IMR-90 (cell line): ENCODE data around the gene FNDC3B. TPM values are rescaled to one million over a fixed set of nuclear protein-coding genes. Genes with fewer than 3 reads are reported as not detected.

ENCODE experiments used
- ATAC-seq: fragments of 200-7000 bp; cut with Tn5 transposase; 2 replicates; pipeline ENCODE4 v1.9.1; 2020; ENCODE audit warnings: low read depth, mild to moderate bottlenecking, moderate library complexity
- BruUV-seq: library from RNA; stranded (reverse); fragments of 400-500 nt; replicated peaks from 2 replicates; lab custom pipeline; 2021; lab: Mats Ljungman, UMichigan
- CTCF ChIA-PET: fragments of 300-600 bp; formaldehyde crosslinking; extraction: SDS; loops from one replicate; lab custom pipeline; 2021; ENCODE audit warnings: antibody characterized with exemption; lab: Yijun Ruan, JAX
- POLR2A ChIA-PET: fragments of 300-600 bp; sonication (Branson Sonifier 250); formaldehyde crosslinking; loops from one replicate; lab custom pipeline; 2022; ENCODE audit warnings: antibody characterized with exemption; ENCODE audit not compliant: unreplicated experiment; lab: Charles Lee
- DNase-seq: peaks from one replicate; pipeline ENCODE4 v3.0.0; 2013
- H2AFZ ChIP-seq: replicated peaks from 2 replicates; pipeline ENCODE3; 2013; ENCODE audit warnings: low read length, mild to moderate bottlenecking; ENCODE audit not compliant: poor library complexity
- H2AK5ac ChIP-seq: 2 replicates; pipeline ENCODE4 v1.6.1; 2013; ENCODE audit warnings: low read depth, low read length, inconsistent platforms
- H2AK9ac ChIP-seq: replicated peaks from 2 replicates; pipeline ENCODE3; 2013; ENCODE audit warnings: mild to moderate bottlenecking, low read depth, low read length, moderate library complexity; ENCODE audit not compliant: poor library complexity
- H2BK120ac ChIP-seq: 2 replicates; pipeline ENCODE4 v1.6.1; 2013; ENCODE audit warnings: low read depth, low read length, inconsistent platforms
- H2BK15ac ChIP-seq: 3 replicates; pipeline ENCODE4 v1.6.1; 2013; ENCODE audit warnings: low read depth, low read length, inconsistent platforms
- H2BK20ac ChIP-seq: 2 replicates; pipeline ENCODE4 v1.6.1; 2013; ENCODE audit warnings: low read depth, mild to moderate bottlenecking, inconsistent platforms, low read length, moderate library complexity
- H2BK5ac ChIP-seq: 2 replicates; pipeline ENCODE4 v1.6.1; 2013; ENCODE audit warnings: mild to moderate bottlenecking, low read depth, low read length, inconsistent platforms; ENCODE audit not compliant: poor library complexity, severe bottlenecking
- H3K14ac ChIP-seq: replicated peaks from 2 replicates; pipeline ENCODE4 v1.6.1; 2013; ENCODE audit warnings: low read depth, low read length, inconsistent platforms
- H3K18ac ChIP-seq: 2 replicates; pipeline ENCODE4 v1.6.1; 2013; ENCODE audit warnings: low read depth, low read length, control low read depth
- H3K23ac ChIP-seq: 2 replicates; pipeline ENCODE4 v1.6.1; 2013; ENCODE audit warnings: low read depth, low read length, inconsistent platforms
- H3K27ac ChIP-seq: 2 replicates; pipeline ENCODE4 v1.5.1; 2013; ENCODE audit warnings: mild to moderate bottlenecking, control low read depth, low read length; ENCODE audit not compliant: insufficient read depth
- H3K27me3 ChIP-seq: 2 replicates; pipeline ENCODE4 v1.6.1; 2013; ENCODE audit warnings: low read length; ENCODE audit not compliant: control insufficient read depth, insufficient read depth
- H3K36me3 ChIP-seq: 2 replicates; pipeline ENCODE4 v1.6.1; 2013; ENCODE audit warnings: low read length, mixed read lengths; ENCODE audit not compliant: control insufficient read depth, insufficient read depth
- H3K4ac ChIP-seq: 2 replicates; pipeline ENCODE4 v1.6.1; 2013; ENCODE audit warnings: low read depth, low read length, inconsistent platforms
- H3K4me1 ChIP-seq: 2 replicates; pipeline ENCODE4 v1.6.1; 2013; ENCODE audit warnings: low read length, mixed read lengths; ENCODE audit not compliant: control insufficient read depth, insufficient read depth
- H3K4me2 ChIP-seq: 2 replicates; pipeline ENCODE4 v1.6.1; 2013; ENCODE audit warnings: low read depth, mild to moderate bottlenecking, control low read depth, low read length, moderate library complexity
- H3K4me3 ChIP-seq: 2 replicates; pipeline ENCODE4 v1.5.1; 2013; ENCODE audit warnings: low read depth, mild to moderate bottlenecking, control low read depth, low read length, moderate library complexity; ENCODE audit not compliant: insufficient read depth
- H3K56ac ChIP-seq: 2 replicates; pipeline ENCODE4 v1.6.1; 2013; ENCODE audit warnings: low read length, inconsistent platforms; ENCODE audit not compliant: insufficient read depth; ENCODE audit errors: extremely low read depth
- H3K79me1 ChIP-seq, 2 experiments: 2 replicates each; pipeline ENCODE4 v1.6.1; 2013; ENCODE audit warnings: low read length in 2 of 2, inconsistent platforms in 1 of 2, low read depth in 1 of 2
- H3K9ac ChIP-seq: 2 replicates; pipeline ENCODE4 v1.6.1; 2013; ENCODE audit warnings: low read depth, low read length, control low read depth
- H3K9me1 ChIP-seq: 2 replicates; pipeline ENCODE4 v1.6.1; 2013; ENCODE audit warnings: low read length, inconsistent platforms; ENCODE audit not compliant: insufficient read depth
- H3K9me3 ChIP-seq: 2 replicates; pipeline ENCODE4 v1.6.1; 2013; ENCODE audit warnings: low read length; ENCODE audit not compliant: control insufficient read depth, insufficient read depth
- H4K20me1 ChIP-seq: 2 replicates; pipeline ENCODE4 v1.6.1; 2013; ENCODE audit warnings: low read length, inconsistent platforms; ENCODE audit not compliant: insufficient read depth
- H4K5ac ChIP-seq: 2 replicates; pipeline ENCODE4 v1.6.1; 2013; ENCODE audit warnings: mild to moderate bottlenecking, low read depth, low read length, control low read depth
- H4K8ac ChIP-seq, 2 experiments: 2 replicates each; pipeline ENCODE4 v1.6.1; 2013; ENCODE audit warnings: low read depth in 2 of 2, low read length in 2 of 2, control low read depth in 1 of 2, inconsistent platforms in 1 of 2
- H4K91ac ChIP-seq: 2 replicates; pipeline ENCODE4 v1.6.1; 2013; ENCODE audit warnings: low read depth, low read length, inconsistent platforms; ENCODE audit not compliant: insufficient read depth
- BHLHE40 ChIP-seq: fragments of 150-350 bp; IDR thresholded peaks from 2 replicates; pipeline ENCODE4 v1.6.1; 2016; ENCODE audit warnings: mild to moderate bottlenecking, low read depth, low read length
- CEBPB ChIP-seq: IDR thresholded peaks from 2 replicates; pipeline ENCODE4 v1.6.1; 2012; ENCODE audit warnings: low read depth, low read length, improper control_type of control experiment
- CHD1 ChIP-seq: IDR thresholded peaks from 2 replicates; pipeline ENCODE4 v1.6.1; 2012; ENCODE audit warnings: low read depth, low read length, improper control_type of control experiment
- CTCF ChIP-seq: conservative IDR thresholded peaks from 2 replicates; pipeline ENCODE4 v1.5.1; 2012; ENCODE audit warnings: mild to moderate bottlenecking, low read depth, low read length, improper control_type of control experiment
- FOS ChIP-seq: fragments of 150-350 bp; IDR thresholded peaks from 2 replicates; pipeline ENCODE4 v1.6.1; 2016; ENCODE audit warnings: low read depth, low read length
- MAFK ChIP-seq: IDR thresholded peaks from 2 replicates; pipeline ENCODE4 v1.6.1; 2012; ENCODE audit warnings: low read depth, low read length, improper control_type of control experiment
- MAZ ChIP-seq: IDR thresholded peaks from 2 replicates; pipeline ENCODE4 v1.6.1; 2012; ENCODE audit warnings: low read depth, mild to moderate bottlenecking, low read length, improper control_type of control experiment, moderate library complexity, borderline replicate concordance
- MXI1 ChIP-seq: IDR thresholded peaks from 2 replicates; pipeline ENCODE4 v1.6.1; 2012; ENCODE audit warnings: low read depth, mild to moderate bottlenecking, low read length, moderate library complexity, borderline replicate concordance
- NFE2L2 ChIP-seq: fragments of 150-350 bp; IDR thresholded peaks from 2 replicates; pipeline ENCODE4 v1.6.1; 2016; ENCODE audit warnings: low read depth, mild to moderate bottlenecking, low read length
- POLR2A ChIP-seq: IDR thresholded peaks from 2 replicates; pipeline ENCODE4 v1.6.1; 2012; ENCODE audit warnings: mild to moderate bottlenecking, low read depth, low read length
- RAD21 ChIP-seq: IDR thresholded peaks from 2 replicates; pipeline ENCODE4 v1.6.1; 2012; ENCODE audit warnings: low read length, improper control_type of control experiment
- RCOR1 ChIP-seq: IDR thresholded peaks from 2 replicates; pipeline ENCODE4 v1.6.1; 2012; ENCODE audit warnings: mild to moderate bottlenecking, low read length, improper control_type of control experiment; ENCODE audit not compliant: insufficient replicate concordance
- RFX5 ChIP-seq: IDR thresholded peaks from 2 replicates; pipeline ENCODE4 v1.8.0; 2012; ENCODE audit warnings: low read depth, mild to moderate bottlenecking, low read length, moderate library complexity
- SMC3 ChIP-seq: fragments of 150-350 bp; IDR thresholded peaks from 2 replicates; pipeline ENCODE4 v1.6.1; 2016; ENCODE audit warnings: low read depth, mild to moderate bottlenecking, antibody characterized with exemption, low read length, moderate library complexity
- USF2 ChIP-seq: fragments of 150-350 bp; IDR thresholded peaks from 2 replicates; pipeline ENCODE4 v1.6.1; 2017; ENCODE audit warnings: mild to moderate bottlenecking, antibody characterized with exemption, low read length, low read depth
- WGBS, 2 experiments: methylation state at CpG; one replicate each; pipeline versions ENCODE4 v1.1.5 to v1.1.7; 2013; ENCODE audit warnings: missing lambda C conversion rate in 2 of 2; ENCODE audit not compliant: insufficient read length in 1 of 2; ENCODE audit errors: extremely low coverage in 2 of 2; 5-methylcytosine and 5-hydroxymethylcytosine counted together
- dilution Hi-C: fragments of 300-500 bp; cut with HindIII; formaldehyde crosslinking; loops from one replicate; pipeline ENCODE4 v1.14.3; 2018; ENCODE audit warnings: low sequenced_read_pairs; ENCODE audit not compliant: unreplicated experiment
- in situ Hi-C: fragments of 300-500 bp; cut with MboI; formaldehyde crosslinking; loops from 3 replicates; pipeline ENCODE4 v1.14.3; 2019; ENCODE audit warnings: low sequenced_read_pairs, inconsistent platforms, mixed read lengths
- intact Hi-C: fragments of 100-400 bp; cut with micrococcal nuclease; formaldehyde crosslinking; loops from 2 replicates; pipeline ENCODE4 v1.10.0; 2022
- polyA plus RNA-seq, 3 experiments: library from polyadenylated mRNA; depleted of rRNA; stranded (reverse); fragments of >200 nt; gene quantifications; 2 replicates each; pipeline ENCODE4 v1.2.3, GENCODE V29; 2012; ENCODE audit warnings: low replicate concordance in 1 of 3
- total RNA-seq: library from RNA; depleted of rRNA; stranded (reverse); fragments of >200 nt; gene quantifications from 2 replicates; pipeline ENCODE4 v1.2.3, GENCODE V29; 2012
- TF ChIP-seq, protein P1 (sequence below): fragments of 150-350 bp; IDR thresholded peaks from 2 replicates; pipeline ENCODE4 v1.6.1; 2016; ENCODE audit warnings: low read depth, mild to moderate bottlenecking, low read length, moderate library complexity, borderline replicate concordance

The FNDC3B gene
- total and polyA plus RNA-seq, 2 of the 4 experiments (the other 2 are of a cell fraction) = 23.9 to 150 TPM

DNA sequence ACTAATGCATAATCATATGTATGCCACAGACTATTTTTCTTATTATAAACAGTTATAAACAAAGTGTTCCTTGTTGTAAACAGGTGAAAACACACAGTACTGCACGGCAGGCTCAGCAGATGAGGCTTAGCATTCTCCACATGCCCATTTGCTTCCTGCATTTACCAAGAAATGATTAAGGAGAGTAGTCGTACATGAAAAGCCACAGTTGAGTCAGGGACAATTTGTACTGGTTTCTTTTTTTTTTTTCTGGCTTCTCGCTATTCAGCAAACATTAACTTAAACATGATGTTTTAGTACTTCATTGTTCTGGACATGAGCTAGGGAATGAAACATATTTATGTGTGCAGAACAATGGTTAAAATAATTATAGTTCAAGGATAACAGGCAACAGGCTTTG, 345.5 kb downstream of the FNDC3B start:
- dilution Hi-C loops = no loop called here
- H3K4ac ChIP-seq = no peak overlapping the region
- no peak for DNase-seq
- CTCF ChIA-PET = no interaction called here
- H4K5ac ChIP-seq = no peak overlapping the region
- no TSS peak for BruUV-seq
- H2AFZ ChIP-seq = no peak overlapping the region
- no peak overlapping the region for H3K23ac ChIP-seq
- no peak overlapping the region for H2AK9ac ChIP-seq
- H3K4me2 ChIP-seq = no peak overlapping the region
- H4K91ac ChIP-seq = no peak overlapping the region
- peaks cover 8% of the 10 kb centered on the region; the same call in 1 of the 2 replicates for H3K9me1 ChIP-seq
- no peak overlapping the region for H3K14ac ChIP-seq
- POLR2A ChIA-PET = no interaction called here
- no peaks in the 10 kb centered on the region for H3K27me3 ChIP-seq
- H3K9ac ChIP-seq = no peak overlapping the region
- H3K4me1 ChIP-seq = peaks cover 2% of the 10 kb centered on the region; the same call in 1 of the 2 replicates
- no peak overlapping the region for H2BK20ac ChIP-seq
- H2AK5ac ChIP-seq = no peak overlapping the region
- no peak overlapping the region for H3K18ac ChIP-seq
- no peak overlapping the region for H3K56ac ChIP-seq
- no CpG with 5 or more reads among the region's 3 CpGs for WGBS, 2 experiments
- H3K36me3 ChIP-seq = peaks cover 13% of the 10 kb centered on the region
- in situ Hi-C loops = no loop called here
- TF ChIP-seq MXI1 = no peak
- no peak for TF ChIP-seq FOS
- TF ChIP-seq RAD21 = no peak
- TF ChIP-seq NFE2L2 = no peak
- no peak for TF ChIP-seq RCOR1
- no peak for TF ChIP-seq USF2
- no peak for TF ChIP-seq CTCF
- TF ChIP-seq, protein P1, sequence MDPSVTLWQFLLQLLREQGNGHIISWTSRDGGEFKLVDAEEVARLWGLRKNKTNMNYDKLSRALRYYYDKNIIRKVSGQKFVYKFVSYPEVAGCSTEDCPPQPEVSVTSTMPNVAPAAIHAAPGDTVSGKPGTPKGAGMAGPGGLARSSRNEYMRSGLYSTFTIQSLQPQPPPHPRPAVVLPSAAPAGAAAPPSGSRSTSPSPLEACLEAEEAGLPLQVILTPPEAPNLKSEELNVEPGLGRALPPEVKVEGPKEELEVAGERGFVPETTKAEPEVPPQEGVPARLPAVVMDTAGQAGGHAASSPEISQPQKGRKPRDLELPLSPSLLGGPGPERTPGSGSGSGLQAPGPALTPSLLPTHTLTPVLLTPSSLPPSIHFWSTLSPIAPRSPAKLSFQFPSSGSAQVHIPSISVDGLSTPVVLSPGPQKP = no peak
- TF ChIP-seq POLR2A = no peak
- no peak for TF ChIP-seq BHLHE40
- no peak for TF ChIP-seq MAZ
- no peak for TF ChIP-seq RFX5
- no peak for TF ChIP-seq CHD1
- no peak for TF ChIP-seq MAFK
- no peak for TF ChIP-seq SMC3
- TF ChIP-seq CEBPB = no peak
- no peak overlapping the region for H2BK5ac ChIP-seq
- H3K4me3 ChIP-seq = no peak overlapping the region
- H2BK120ac ChIP-seq = no peak overlapping the region
- H3K9me3 ChIP-seq = no peaks in the 10 kb centered on the region
- peaks cover 26 to 54% of the 10 kb centered on the region in 2 experiments for H3K79me1 ChIP-seq
- intact Hi-C loops = no loop called here
- no peak overlapping the region for H2BK15ac ChIP-seq
- H4K8ac ChIP-seq = no peak overlapping the region
- peaks cover 21% of the 10 kb centered on the region; the same call in 1 of the 2 replicates for H4K20me1 ChIP-seq
- no peak overlapping the region for H3K27ac ChIP-seq
- ATAC-seq = no peak
